ENCODE data around the gene SYCP1.

DNA sequence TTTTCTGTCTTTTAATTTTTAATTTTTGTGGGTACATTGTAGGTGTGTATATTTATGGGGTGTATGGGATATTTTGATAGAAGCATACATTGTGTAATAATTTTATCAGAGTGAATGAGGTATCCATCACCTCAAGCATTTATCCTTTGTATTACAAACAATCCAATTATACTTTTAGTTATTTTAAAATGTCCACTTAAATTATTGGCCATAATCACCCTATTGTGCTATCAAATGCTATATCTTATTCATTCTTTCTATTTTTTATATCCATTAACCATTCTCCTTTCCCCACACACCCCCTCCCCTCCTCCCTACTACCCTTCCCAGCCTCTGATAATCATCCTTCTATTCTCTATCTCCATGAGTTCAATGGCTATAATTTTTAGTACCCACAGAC lies 104.8 kb downstream of the SYCP1 start:
- TF ChIP-seq POLR2A (IDR thresholded peaks at IDR 0.05; ENCODE audit: low read depth, low read length) (no peak), POLR2AphosphoS5 (IDR thresholded peaks at IDR 0.05; ENCODE audit: low read depth, low read length) (no peak), TAF1 (IDR thresholded peaks at IDR 0.05; ENCODE audit: borderline replicate concordance, low read depth, low read length) (no peak)

All from GM12892 (cell line).